ENCODE measurements around the gene DNMT1. TPM values are rescaled to one million over a fixed set of nuclear protein-coding genes. Genes with fewer than 3 reads are reported as not detected.
"Not testable (repeated sequence)": the region's sequence is repeated elsewhere in the genome, so short reads cannot be mapped to it uniquely, and the experiment has no call there.

The DNMT1 gene
- polyA plus RNA-seq, 1 donor, result 61.4 TPM

DNA sequence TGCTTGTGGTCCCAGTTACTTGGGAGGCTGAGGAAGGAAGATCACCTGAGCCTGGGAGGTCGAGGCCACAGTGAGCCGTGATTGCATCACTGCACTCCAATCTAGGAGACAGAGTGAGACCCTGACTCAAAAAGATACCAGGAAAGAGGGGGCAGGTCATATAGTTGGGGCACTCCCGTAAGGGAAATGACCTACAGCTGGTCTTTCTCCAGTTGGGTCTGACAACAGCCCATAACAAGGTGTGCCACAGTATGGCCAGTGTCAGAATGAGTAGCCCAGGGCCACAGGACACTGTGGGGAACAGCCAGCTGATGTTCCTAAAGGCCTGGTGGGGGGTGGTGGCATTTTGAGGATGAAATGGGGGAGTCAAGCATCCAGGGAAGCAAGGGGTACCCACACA is 10.8 kb downstream of the DNMT1 start:
- DNase-seq (ENCODE audit: low read depth), result no peak

GRCh38 chr19:10182847-10183246 is 11.9 kb downstream of the DNMT1 start:
- no peak for DNase-seq (ENCODE audit: low read depth)

DNA sequence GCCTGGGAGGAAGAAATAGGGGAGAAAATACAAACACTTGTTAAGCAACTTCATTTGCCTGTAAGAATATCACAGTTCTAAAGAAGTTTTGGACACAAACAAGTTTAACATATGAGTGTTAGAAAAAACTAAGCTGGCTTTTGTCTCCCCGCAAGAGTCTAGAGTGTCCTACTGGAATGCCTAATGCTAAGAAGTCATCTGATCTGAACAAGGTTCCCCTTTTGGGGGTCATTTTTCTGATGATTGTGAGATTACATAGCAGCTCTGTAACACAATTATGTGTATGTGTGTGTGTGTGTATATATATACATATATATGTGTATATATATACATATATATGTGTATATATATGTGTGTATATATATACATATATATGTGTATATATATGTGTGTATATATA is 12.7 kb downstream of the DNMT1 start:
- DNase-seq (ENCODE audit: low read depth), result no peak

GRCh38 chr19:10180459-10180858 is 14.3 kb downstream of the DNMT1 start:
- no peak for DNase-seq (ENCODE audit: low read depth)

- DNase-seq (ENCODE audit: low read depth), result not testable (repeated sequence)
Observed at GRCh38 chr19:10180024-10180423, 14.7 kb downstream of the DNMT1 start.

- DNase-seq (ENCODE audit: low read depth), result no peak
Observed at GRCh38 chr19:10173527-10173926, 21.2 kb downstream of the DNMT1 start.

- DNase-seq (ENCODE audit: low read depth), result no peak
Observed at GRCh38 chr19:10168386-10168948, 26.3 kb downstream of the DNMT1 start.

DNA sequence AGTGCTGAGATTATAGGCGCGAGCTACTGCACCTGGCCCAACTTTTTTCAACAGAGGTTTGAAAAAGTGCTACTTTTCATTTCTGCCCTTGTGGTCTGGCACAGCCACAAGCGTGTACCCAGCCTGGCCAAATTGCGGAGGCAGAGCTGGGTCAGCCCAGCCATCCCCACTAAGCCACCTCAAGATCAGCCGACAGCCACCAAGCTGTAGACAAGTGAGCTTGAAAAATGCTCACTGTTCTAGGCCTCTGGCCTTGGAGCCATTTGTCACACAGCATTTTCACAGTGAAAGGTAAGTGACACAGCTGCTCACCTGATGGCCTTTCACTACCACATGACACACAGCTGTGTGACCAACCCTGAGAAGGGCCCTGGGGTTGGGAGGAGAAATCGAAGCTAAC is 27.3 kb downstream of the DNMT1 start:
- no peak for DNase-seq (ENCODE audit: low read depth)

GRCh38 chr19:10166501-10166900 is 28.3 kb downstream of the DNMT1 start:
- not testable (repeated sequence) for DNase-seq (ENCODE audit: low read depth)

DNA sequence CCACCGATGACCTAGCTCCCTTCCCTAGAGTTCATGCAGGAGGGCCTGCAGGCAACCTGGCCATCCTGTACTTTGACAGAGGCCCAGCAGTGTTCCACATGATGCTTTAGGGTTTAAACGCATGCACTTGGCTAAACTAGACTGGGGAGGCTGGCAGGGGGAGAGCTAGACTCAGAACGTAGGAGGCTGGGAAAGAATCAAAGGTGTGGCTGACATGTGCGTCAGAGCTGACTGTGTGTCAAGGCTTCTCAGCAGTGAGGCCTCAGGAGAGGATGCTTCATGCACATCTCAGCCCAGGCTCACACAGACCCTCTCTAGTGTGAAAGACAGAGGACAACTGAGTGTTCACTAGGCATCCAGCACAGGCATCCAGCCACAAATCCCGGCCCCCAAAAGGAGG is 28.7 kb downstream of the DNMT1 start:
- no peak for DNase-seq (ENCODE audit: low read depth)

DNA sequence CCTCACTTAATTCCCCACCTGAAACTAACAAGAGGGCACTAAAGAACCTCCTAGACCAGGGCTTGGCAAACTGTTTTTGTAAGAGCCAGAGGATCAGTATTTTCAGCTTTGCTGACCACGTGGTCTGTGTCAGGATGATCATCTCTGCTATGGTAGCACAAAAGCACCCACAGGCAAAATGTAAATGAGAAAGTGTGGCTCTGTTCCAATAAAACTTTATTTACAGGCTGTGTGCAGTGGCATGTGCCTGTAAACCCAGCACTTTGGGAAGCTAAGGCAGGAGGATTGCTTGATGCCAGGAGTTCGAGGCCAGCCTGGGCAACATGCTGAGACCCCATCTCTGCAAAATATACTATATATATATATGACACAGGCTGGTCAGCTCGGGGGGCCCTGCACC is 31.2 kb downstream of the DNMT1 start:
- DNase-seq (ENCODE audit: low read depth), result no peak

DNA sequence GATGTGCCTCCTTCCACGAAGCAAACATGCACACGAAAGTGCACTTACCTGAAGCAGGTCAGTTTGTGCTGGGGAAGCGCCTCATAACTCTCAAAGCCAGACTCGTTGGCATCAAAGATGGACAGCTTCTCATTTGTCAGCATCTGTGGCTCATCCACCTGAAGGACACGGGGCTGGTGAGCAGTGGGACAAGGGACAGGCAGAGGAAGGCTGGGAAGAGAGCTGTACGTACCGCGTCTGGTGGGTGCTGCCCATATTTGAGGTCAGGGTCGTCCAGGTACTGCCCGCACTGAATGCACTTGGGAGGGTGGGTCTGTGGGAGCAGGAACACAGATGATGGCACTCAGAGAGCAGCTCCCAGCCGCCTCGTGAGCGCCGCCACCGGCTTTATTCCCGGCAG is 35.1 kb downstream of the DNMT1 start:
- no peak for DNase-seq (ENCODE audit: low read depth)

DNA sequence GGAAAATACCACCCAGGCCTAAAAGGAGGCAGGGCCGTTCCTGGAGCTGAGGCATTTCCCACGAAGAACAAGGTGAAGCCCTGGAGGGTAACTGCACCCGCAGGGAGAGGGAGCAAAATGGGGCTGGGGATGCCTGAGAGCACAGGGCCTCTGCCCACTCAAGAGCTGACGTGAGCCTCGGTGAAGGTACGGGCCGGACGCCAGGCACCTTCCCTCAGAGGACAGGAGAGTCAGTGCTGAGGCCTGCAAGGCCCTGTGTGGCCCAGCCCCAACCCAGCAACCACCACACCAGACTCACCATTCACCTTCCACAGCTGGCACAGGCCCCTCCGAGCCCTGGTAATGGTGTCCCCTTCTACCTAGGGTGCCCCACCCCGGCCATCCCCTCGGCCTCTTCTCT is 36.3 kb downstream of the DNMT1 start:
- DNase-seq (ENCODE audit: low read depth), result no peak

DNA sequence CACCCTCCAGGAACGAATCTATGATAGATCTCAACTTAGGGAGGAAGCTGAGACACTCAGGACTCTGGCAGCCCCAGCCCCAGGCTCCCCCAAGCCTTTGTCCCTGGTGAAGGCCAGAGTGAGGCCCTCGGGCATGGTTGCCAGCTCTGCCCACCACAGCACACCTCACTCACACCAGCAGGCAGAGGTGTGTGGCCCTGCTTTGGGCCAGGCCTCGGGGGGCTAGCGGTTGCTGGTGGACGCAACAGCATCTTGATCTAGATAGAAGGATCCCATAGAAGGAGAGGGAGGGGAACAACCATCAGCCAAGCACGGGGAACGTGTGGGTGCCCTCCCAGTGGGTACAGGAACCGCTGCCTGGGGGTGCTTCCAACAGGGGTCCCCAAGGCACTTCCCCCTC is 36.7 kb downstream of the DNMT1 start:
- no peak for DNase-seq (ENCODE audit: low read depth)

DNA sequence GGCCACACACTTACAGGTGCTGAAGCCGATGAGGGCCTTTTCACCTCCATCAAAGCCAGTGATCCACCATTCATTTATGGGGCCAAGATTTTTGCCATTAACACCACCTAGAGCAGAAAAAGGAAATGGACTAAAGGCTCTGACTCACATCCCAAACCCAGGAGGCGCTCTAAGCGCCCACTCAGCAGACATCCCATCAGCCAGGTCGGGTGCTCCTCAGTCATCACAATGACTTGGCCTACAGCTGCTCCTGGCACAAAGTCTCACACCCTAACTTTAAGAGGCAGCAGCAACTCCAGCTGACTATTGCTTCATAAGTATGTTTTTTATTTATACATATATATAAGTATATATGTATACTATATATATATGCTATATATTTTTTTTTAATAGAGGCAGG is 38.9 kb downstream of the DNMT1 start:
- DNase-seq (ENCODE audit: low read depth), result no peak

DNA sequence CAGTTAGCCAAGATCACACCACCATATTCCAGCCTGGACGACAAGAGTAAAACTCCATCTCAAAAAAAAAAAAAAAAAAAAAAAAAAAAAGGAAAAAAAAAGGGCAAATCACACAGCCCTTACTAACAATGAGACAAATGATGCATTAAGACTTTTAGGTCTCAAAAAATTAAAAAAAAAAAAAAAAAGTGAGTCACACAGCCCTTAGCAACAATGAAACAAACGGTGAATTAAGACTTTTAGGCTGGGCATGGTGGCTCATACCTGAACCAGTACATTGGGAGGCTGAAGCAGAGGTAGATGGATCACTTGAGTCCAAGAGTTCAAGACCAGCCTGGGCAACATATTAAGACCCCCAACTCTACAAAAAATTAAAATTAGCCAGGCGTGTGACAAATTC is 42.7 kb downstream of the DNMT1 start:
- DNase-seq (ENCODE audit: low read depth), result no peak

DNA sequence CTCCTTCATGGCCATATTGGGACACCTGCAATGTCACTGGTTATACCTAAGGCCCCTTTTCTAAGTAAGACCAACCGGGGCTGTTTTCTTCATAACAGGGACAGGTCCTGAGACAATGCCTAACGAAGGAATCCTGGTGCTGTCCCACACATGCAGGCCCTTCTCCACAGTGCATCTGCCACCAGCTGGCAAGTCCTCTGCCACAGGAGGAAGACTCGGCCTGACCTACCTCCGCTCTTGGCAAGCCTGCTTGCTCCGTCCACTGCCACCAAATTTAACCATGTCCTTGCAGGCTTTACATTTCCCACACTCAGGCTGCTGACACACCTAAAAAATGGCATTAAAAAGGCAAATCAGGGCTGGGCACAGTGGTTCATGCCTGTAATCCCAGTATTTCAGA is 43.2 kb downstream of the DNMT1 start:
- no peak for DNase-seq (ENCODE audit: low read depth)

DNA sequence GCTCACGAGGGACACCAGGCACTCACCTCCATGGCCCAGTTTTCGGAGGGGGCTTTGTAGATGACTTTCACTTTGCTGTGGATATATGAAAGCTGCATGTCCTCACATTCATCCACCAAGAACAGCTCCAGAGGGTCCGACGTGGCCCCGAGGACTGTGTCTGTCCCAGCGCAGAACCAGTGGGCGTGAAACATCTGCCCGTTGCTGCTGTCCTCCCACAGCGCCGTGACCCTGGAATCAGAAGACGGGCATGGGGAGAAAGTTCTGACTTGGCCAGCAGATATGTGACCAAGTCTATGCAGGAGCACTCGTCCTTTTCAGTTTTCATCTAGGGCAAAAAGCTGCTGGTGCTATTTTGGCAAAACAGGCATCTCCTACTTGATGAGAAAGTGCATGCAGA is 45.3 kb downstream of the DNMT1 start:
- DNase-seq (ENCODE audit: low read depth), result no peak

GRCh38 chr19:10146142-10146541 is 48.6 kb downstream of the DNMT1 start:
- no peak for DNase-seq (ENCODE audit: low read depth)

DNA sequence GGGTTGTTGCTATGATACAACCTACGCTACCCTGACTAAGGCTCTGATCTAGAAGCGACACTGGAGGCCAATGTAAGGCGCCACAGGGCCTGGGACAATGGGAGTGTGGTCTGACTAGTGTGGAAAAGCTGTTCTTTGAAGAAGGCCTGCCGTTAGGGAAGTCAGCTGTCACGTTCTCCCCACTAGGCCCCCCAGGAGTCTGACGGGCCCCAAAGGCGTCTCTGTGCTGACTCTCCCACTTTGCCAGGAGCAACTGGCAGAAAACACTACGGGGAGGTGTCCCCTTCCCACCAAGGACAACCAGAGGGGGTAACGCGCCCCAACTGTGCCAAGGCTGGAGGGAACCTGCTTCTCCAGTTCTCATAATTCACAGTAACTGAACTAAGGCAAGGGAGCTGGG is 49.7 kb downstream of the DNMT1 start:
- no peak for DNase-seq (ENCODE audit: low read depth)

DNA sequence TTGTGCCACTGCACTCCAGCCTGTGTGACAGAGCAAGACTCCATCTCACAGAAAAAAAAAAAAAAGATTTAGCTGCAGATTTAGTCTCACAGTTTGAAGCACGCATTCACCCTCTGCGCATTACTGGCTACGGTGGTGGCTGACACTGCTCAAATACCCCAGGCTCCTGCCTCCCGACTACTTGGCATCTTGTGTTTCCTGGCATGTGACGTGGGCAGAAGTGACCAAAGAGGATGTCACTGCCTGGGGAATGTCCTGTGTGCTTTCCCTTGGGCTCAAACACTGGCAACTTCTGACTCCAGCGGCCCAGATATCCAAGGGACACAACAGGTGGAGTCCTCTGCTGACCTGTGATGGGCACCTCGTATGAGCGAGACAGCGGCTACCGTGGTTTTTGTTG is 50.4 kb downstream of the DNMT1 start:
- DNase-seq (ENCODE audit: low read depth), result no peak

DNA sequence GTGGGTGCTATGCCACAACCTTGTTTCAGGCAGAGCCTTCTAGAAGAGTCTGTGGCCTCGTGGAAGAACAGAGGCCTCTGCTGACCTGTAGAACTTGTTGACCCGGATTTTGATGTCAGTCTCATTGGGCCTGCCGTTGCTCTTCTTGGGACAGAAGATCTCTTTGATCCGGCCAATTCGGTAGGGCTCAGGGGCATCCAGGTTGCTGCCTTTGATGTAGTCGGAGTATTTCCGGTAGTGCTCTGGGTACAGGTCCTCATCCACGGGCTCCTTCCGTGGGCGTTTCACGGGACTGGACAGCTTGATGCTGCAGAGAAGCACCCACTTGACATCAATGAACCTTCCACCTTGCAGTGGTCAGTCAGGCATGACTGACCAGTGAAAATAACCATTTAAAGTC is 51.1 kb downstream of the DNMT1 start:
- DNase-seq (ENCODE audit: low read depth), result no peak

- DNase-seq (ENCODE audit: low read depth), result no peak
Observed at GRCh38 chr19:10142701-10143375, 51.9 kb downstream of the DNMT1 start.

- DNase-seq (ENCODE audit: low read depth), result no peak
Observed at GRCh38 chr19:10141973-10142372, 52.8 kb downstream of the DNMT1 start.

Measured in forelimb muscle (tissue), 1 donor.